ENCODE data around the gene CHKB. TPM values are rescaled to one million over a fixed set of nuclear protein-coding genes. Genes with fewer than 3 reads are reported as not detected.

The CHKB gene
- total and polyA plus RNA-seq, 2 of the 8 experiments (the other 6 are each of a cell fraction or from before 2014, with no cell fraction given) = 27.9 to 42.2 TPM

- peak overlapping the region; percentile 21; the same call in 1 of the 2 replicates for H2BK12ac ChIP-seq (ENCODE audit: low read depth, low read length)
- H3K9ac ChIP-seq (replicated peaks in 1 of 4; ENCODE audit: extremely low read depth in 1 of 4, low read depth in 3 of 4, low read length in 3 of 4) = peak overlapping the region in 2 of 4 experiments; percentile 20 to 48; a peak in 3 of 7 replicates
- H3K14ac ChIP-seq (ENCODE audit: insufficient read length) = peak overlapping the region; percentile 72
- H2AK5ac ChIP-seq (ENCODE audit: low read depth, low read length) = peak overlapping the region; percentile 93
- peak overlapping the region; percentile 77 for H2AFZ ChIP-seq (ENCODE audit: low read length)
- H4K5ac ChIP-seq (ENCODE audit: insufficient read length, low read depth, low read length) = peak overlapping the region; percentile 2
- peak overlapping the region; percentile 90 to 96 for H3K4me2 ChIP-seq (ENCODE audit: insufficient read depth in 1 of 2, low read depth in 2 of 2, low read length in 2 of 2)
- peak; percentile 42 for FAIRE-seq
- peak overlapping the region; percentile 51 for H4K8ac ChIP-seq (ENCODE audit: extremely low read depth, insufficient read depth, low read length)
- peak overlapping the region; percentile 88 for H4K91ac ChIP-seq (replicated peaks; ENCODE audit: insufficient read length, low read length)
- H3K79me2 ChIP-seq (ENCODE audit: control insufficient read depth in 1 of 2, insufficient read depth in 2 of 2, low read length in 2 of 2) = no peaks in the 10 kb centered on the region
- peaks cover 0 to 9% (median 5%) of the 10 kb centered on the region in 4 experiments; a peak in 5 of 7 replicates for H3K4me1 ChIP-seq (replicated peaks in 1 of 4; ENCODE audit: control insufficient read depth in 3 of 4, insufficient read depth in 4 of 4, low read length in 3 of 4)
- no peaks in the 10 kb centered on the region for H3K36me3 ChIP-seq (ENCODE audit: control insufficient read depth in 2 of 4, insufficient read depth in 4 of 4, low read length in 3 of 4)
- DNase-seq (ENCODE audit: low read depth in 1 of 2, low spot score in 2 of 2) = no peak
- H3K27ac ChIP-seq (ENCODE audit: low read depth, low read length) = no peak overlapping the region
- H3K56ac ChIP-seq (replicated peaks; ENCODE audit: insufficient read length, low read depth, low read length) = peak overlapping the region; percentile 86
- WGBS, 2 experiments (ENCODE audit: extremely low coverage in 1 of 2, insufficient coverage in 1 of 2, insufficient read length in 1 of 2, insufficient replicate concordance in 2 of 2, low coverage in 1 of 2, low lambda C conversion rate in 2 of 2, missing lambda C conversion rate in 1 of 2) = 48 to 100% methylated on average over 1 to 15 of the region's 16 CpGs
- H3K4me3 ChIP-seq (ENCODE audit: extremely low read depth in 1 of 4, insufficient read depth in 2 of 4, low read depth in 3 of 4, low read length in 4 of 4) = peak overlapping the region; percentile 60 to 76 (median 64)
- peaks cover 0 to 10% (median 5%) of the 10 kb centered on the region in 4 experiments; a peak in 4 of 7 replicates for H3K27me3 ChIP-seq (replicated peaks in 1 of 4; ENCODE audit: control insufficient read depth in 3 of 4, extremely low read depth in 1 of 4, insufficient read depth in 3 of 4, low read length in 3 of 4)
- peaks cover 4% of the 10 kb centered on the region for H3K79me1 ChIP-seq (ENCODE audit: low read depth, low read length)
- H3K9me3 ChIP-seq (ENCODE audit: insufficient read depth in 2 of 2, low read depth in 1 of 2, low read length in 1 of 2) = no peaks in the 10 kb centered on the region
- peak overlapping the region; percentile 91 for H3K4ac ChIP-seq (replicated peaks; ENCODE audit: insufficient read length, low read depth, low read length)
- no peak overlapping the region for H2BK5ac ChIP-seq (ENCODE audit: low read depth, low read length)
- peak overlapping the region; percentile 48; the same call in 1 of the 2 replicates for H2BK15ac ChIP-seq (ENCODE audit: low read length)
- H3K23ac ChIP-seq (ENCODE audit: insufficient read length) = no peak overlapping the region
- CTCF ChIA-PET (ENCODE audit: partially characterized antibody) = interaction anchor here (0.9 to 15.7 kb wide), 8 partner anchors 10 to 93 kb away, joined by 3 to 281 read pairs (median 3); no protein-coding TSS in a partner anchor
- TF ChIP-seq MAFK (IDR thresholded peaks at IDR 0.05; ENCODE audit: low read depth, low read length) (no peak), E2F6 (IDR thresholded peaks at IDR 0.05) (peak; percentile 1; the same call in 1 of the 2 replicates), SAP30 (IDR thresholded peaks at IDR 0.05; ENCODE audit: insufficient read depth, insufficient replicate concordance, low read length) (peak; percentile 38)
- POLR2A ChIA-PET (ENCODE audit: partially characterized antibody) = interaction anchor here (1.2 to 1.4 kb wide), 3 partner anchors 12 to 68 kb away, joined by 3 to 8 read pairs (median 4); partner anchors contain the start of gene SHANK3
- peak overlapping the region; percentile 29; the same call in 1 of the 2 replicates for H2BK20ac ChIP-seq (ENCODE audit: low read length)
- H3K23me2 ChIP-seq (ENCODE audit: low read depth, low read length) = peaks cover 11% of the 10 kb centered on the region; the same call in 1 of the 2 replicates
- H2BK120ac ChIP-seq (replicated peaks; ENCODE audit: low read depth, low read length) = peak overlapping the region; percentile 47
- H4K20me1 ChIP-seq (replicated peaks in 1 of 2; ENCODE audit: control insufficient read depth in 1 of 2, insufficient read depth in 2 of 2, low read length in 2 of 2) = peaks cover 0 to 10% of the 10 kb centered on the region in 2 experiments
- 0 out of 2 replicates have a peak overlapping the region, but pooled peaks have one; percentile 75 for H3K18ac ChIP-seq (ENCODE audit: extremely low read depth, low read length)
These were observed 46.0 kb upstream of the CHKB start for GRCh38 chr22:50628543-50629134.
